HepG2 (cell line): ENCODE data around the gene ARHGAP12. TPM values are rescaled to one million over a fixed set of nuclear protein-coding genes. Genes with fewer than 3 reads are reported as not detected.

ENCODE experiments used
- ARHGAP35 ChIP-seq: sonication (generic); formaldehyde crosslinking; IDR thresholded peaks from 2 replicates; pipeline ENCODE4 v1.9.0; 2022; ENCODE audit warnings: mild to moderate bottlenecking, inconsistent platforms, moderate library complexity, missing genetic modification reagents, borderline replicate concordance
- HNRNPL ChIP-seq: fragments of 200-400 bp; formaldehyde crosslinking; IDR thresholded peaks from 2 replicates; pipeline ENCODE4 v1.6.1; 2017; ENCODE audit warnings: mild to moderate bottlenecking, low read depth, low read length
- HOMEZ ChIP-seq: IDR thresholded peaks from 2 replicates; pipeline ENCODE4 v1.6.1; 2016; ENCODE audit warnings: low read depth
- HOXA9 ChIP-seq: sonication (generic); formaldehyde crosslinking; IDR thresholded peaks from 2 replicates; pipeline ENCODE4 v1.8.1; 2022; ENCODE audit warnings: missing genetic modification reagents, mild to moderate bottlenecking, moderate library complexity, borderline replicate concordance
- MXD4 ChIP-seq: IDR thresholded peaks from 2 replicates; pipeline ENCODE4 v1.6.1; 2016; ENCODE audit warnings: mild to moderate bottlenecking, missing biosample characterization, missing genetic modification reagents
- POLR2A ChIP-seq, 2 experiments: IDR thresholded peaks; 2 replicates each; pipeline ENCODE4 v1.6.1; 2011; ENCODE audit warnings: low read depth in 2 of 2, low read length in 2 of 2, mild to moderate bottlenecking in 1 of 2, moderate library complexity in 1 of 2; ENCODE audit not compliant: insufficient read depth in 1 of 2
- POLR2AphosphoS5 ChIP-seq: IDR thresholded peaks from 2 replicates; pipeline ENCODE4 v1.6.1; 2012; ENCODE audit warnings: low read depth, low read length
- RBM39 ChIP-seq: fragments of 200-400 bp; formaldehyde crosslinking; IDR thresholded peaks from one replicate; pipeline ENCODE4 v1.6.1; 2018; ENCODE audit warnings: antibody characterized with exemption, mild to moderate bottlenecking, low read depth, low read length; ENCODE audit not compliant: poor library complexity, severe bottlenecking
- SALL1 ChIP-seq: sonication (generic); formaldehyde crosslinking; IDR thresholded peaks from 2 replicates; pipeline ENCODE4 v1.8.0; 2022; ENCODE audit warnings: mild to moderate bottlenecking, missing genetic modification reagents
- SP4 ChIP-seq: sonication (generic); formaldehyde crosslinking; IDR thresholded peaks from 2 replicates; pipeline ENCODE4 v1.8.1; 2023; ENCODE audit warnings: mild to moderate bottlenecking, missing genetic modification reagents
- TARDBP ChIP-seq: sonication (generic); formaldehyde crosslinking; IDR thresholded peaks from 2 replicates; pipeline ENCODE4 v1.8.0; 2022; ENCODE audit warnings: mild to moderate bottlenecking, missing genetic modification reagents
- TBX2 ChIP-seq: sonication (generic); formaldehyde crosslinking; IDR thresholded peaks from 2 replicates; pipeline ENCODE4 v1.5.0; 2020; ENCODE audit warnings: missing genetic modification reagents, mild to moderate bottlenecking, borderline replicate concordance
- TP53 ChIP-seq: sonication (generic); formaldehyde crosslinking; conservative IDR thresholded peaks from 2 replicates; pipeline ENCODE4 v1.4.0; 2020; ENCODE audit warnings: missing genetic modification reagents
- ZBTB43 ChIP-seq: sonication (generic); formaldehyde crosslinking; conservative IDR thresholded peaks from 2 replicates; pipeline ENCODE4 v1.4.0; 2020; ENCODE audit warnings: missing genetic modification reagents
- ZMAT5 ChIP-seq: sonication (generic); formaldehyde crosslinking; IDR thresholded peaks from 2 replicates; pipeline ENCODE4 v1.5.0; 2020; ENCODE audit warnings: mild to moderate bottlenecking, low read depth, missing genetic modification reagents, borderline replicate concordance
- ZMYM4 ChIP-seq: sonication (generic); formaldehyde crosslinking; IDR thresholded peaks from 2 replicates; pipeline ENCODE4 v1.8.1; 2023; ENCODE audit warnings: mild to moderate bottlenecking, missing genetic modification reagents
- ZNF264 ChIP-seq: sonication (generic); formaldehyde crosslinking; IDR thresholded peaks from 2 replicates; pipeline ENCODE4 v1.4.0; 2020; ENCODE audit warnings: missing genetic modification reagents
- ZNF281 ChIP-seq: sonication (generic); formaldehyde crosslinking; IDR thresholded peaks from 2 replicates; pipeline ENCODE4 v1.4.0; 2020; ENCODE audit warnings: missing genetic modification reagents, borderline replicate concordance
- ZNF792 ChIP-seq: IDR thresholded peaks from 2 replicates; pipeline ENCODE4 v1.6.1; 2016
- ZSCAN5A ChIP-seq: sonication (generic); formaldehyde crosslinking; IDR thresholded peaks from 2 replicates; pipeline ENCODE4 v1.8.0; 2022; ENCODE audit warnings: mild to moderate bottlenecking, missing genetic modification reagents, borderline replicate concordance
- polyA plus RNA-seq, 8 experiments: library from polyadenylated mRNA; depleted of rRNA in 3 of 8; stranded (reverse) in 7 of 8; unstranded in 1 of 8; fragments of >200 nt; fragmentation: Illumina TruSeq in 4 of 8; extraction: Trizol in 4 of 8; gene quantifications; 2 replicates each; pipeline versions ENCODE4 v1.2.1 to v1.2.3, GENCODE V29; 2011 to 2016; ENCODE audit warnings: low read depth in 4 of 8, missing spikeins in 1 of 8, mixed read lengths in 1 of 8; ENCODE audit not compliant: insufficient read depth in 1 of 8
- total RNA-seq, 5 experiments: library from RNA; depleted of rRNA; stranded (reverse); fragments of >200 nt; fragmentation: Illumina TruSeq; extraction: Trizol; gene quantifications; 2 replicates each; pipeline ENCODE4 v1.2.3, GENCODE V29; 2016; ENCODE audit warnings: low read depth in 1 of 5
- TF ChIP-seq, protein P1 (sequence below): sonication (generic); formaldehyde crosslinking; IDR thresholded peaks from 2 replicates; pipeline ENCODE4 v1.4.0; 2020; ENCODE audit warnings: mild to moderate bottlenecking, missing genetic modification reagents

Gene ARHGAP12
- total and polyA plus RNA-seq, 2 of the 13 experiments (the other 11 are each of a cell fraction or from before 2014, with no cell fraction given) = 25.0 to 54.6 TPM

GRCh38 chr10:31759799-31760626 is 168.6 kb downstream of the ARHGAP12 start (continued):
- TF ChIP-seq ZNF264 (CRISPR knock-in tag) (0 out of 2 replicates have a peak, but pooled peaks have one; percentile 45), TARDBP (no peak), ZSCAN5A (no peak), MXD4 (CRISPR knock-in tag) (0 out of 2 replicates have a peak, but pooled peaks have one; percentile 42), ZBTB43 (CRISPR knock-in tag) (no peak), POLR2A (IDR thresholded peaks at IDR 0.05; ENCODE audit: insufficient read depth in 1 of 2, low read depth in 2 of 2, low read length in 2 of 2) (peak; percentile 59 to 69; a peak in 3 of 4 replicates), HOXA9 (CRISPR knock-in tag) (no peak), SALL1 (CRISPR knock-in tag) (peak; percentile 56; the same call in 1 of the 2 replicates), HNRNPL (0 out of 2 replicates have a peak, but pooled peaks have one; percentile 19), POLR2AphosphoS5 (peak; percentile 57), TP53 (CRISPR knock-in tag) (no peak), ZMAT5 (CRISPR knock-in tag) (no peak), ZNF281 (CRISPR knock-in tag) (peak; percentile 18; the same call in 1 of the 2 replicates), HOMEZ (peak; percentile 12; the same call in 1 of the 2 replicates), ZNF792 (CRISPR knock-in tag) (no peak), RBM39 (peak; percentile 47), SP4 (CRISPR knock-in tag) (peak; percentile 76), ZMYM4 (CRISPR knock-in tag) (peak; percentile 61; the same call in 1 of the 2 replicates), TBX2 (CRISPR knock-in tag) (peak; percentile 72), ARHGAP35 (CRISPR knock-in tag) (0 out of 2 replicates have a peak, but pooled peaks have one; percentile 23)
- TF ChIP-seq, protein P1, sequence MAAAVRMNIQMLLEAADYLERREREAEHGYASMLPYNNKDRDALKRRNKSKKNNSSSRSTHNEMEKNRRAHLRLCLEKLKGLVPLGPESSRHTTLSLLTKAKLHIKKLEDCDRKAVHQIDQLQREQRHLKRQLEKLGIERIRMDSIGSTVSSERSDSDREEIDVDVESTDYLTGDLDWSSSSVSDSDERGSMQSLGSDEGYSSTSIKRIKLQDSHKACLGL (CRISPR knock-in tag) = peak; percentile 67; the same call in 1 of the 2 replicates
